Endothelial cell (in vitro differentiated cells): Measurements from ENCODE around the gene TMEM272. TPM values are rescaled to one million over a fixed set of nuclear protein-coding genes. Genes with fewer than 3 reads are reported as not detected.
A peak's percentile ranks its signal among the peaks of the same experiment; 100 is the strongest.

Experiments
- DNase-seq: peaks from one replicate; pipeline ENCODE4 v3.0.0; 2021; ENCODE audit warnings: low spot score
- H3K27ac Mint-ChIP-seq: one replicate; pipeline ENCODE4 v1.8.0; 2021; ENCODE audit warnings: mixed read lengths, inconsistent platforms; ENCODE audit not compliant: unreplicated experiment
- H3K27me3 Mint-ChIP-seq: one replicate; pipeline ENCODE4 v1.8.0; 2021; ENCODE audit warnings: mild to moderate bottlenecking, moderate library complexity, mixed read lengths, inconsistent platforms; ENCODE audit not compliant: unreplicated experiment
- H3K36me3 Mint-ChIP-seq: one replicate; pipeline ENCODE4 v1.8.0; 2021; ENCODE audit warnings: mild to moderate bottlenecking, low read depth, mixed read lengths, inconsistent platforms; ENCODE audit not compliant: unreplicated experiment
- H3K4me1 Mint-ChIP-seq: one replicate; pipeline ENCODE4 v1.8.0; 2021; ENCODE audit warnings: mild to moderate bottlenecking, mixed read lengths, inconsistent platforms; ENCODE audit not compliant: unreplicated experiment
- H3K4me3 Mint-ChIP-seq: one replicate; pipeline ENCODE4 v1.8.0; 2021; ENCODE audit warnings: mild to moderate bottlenecking, mixed read lengths, inconsistent platforms; ENCODE audit not compliant: unreplicated experiment
- H3K9me3 Mint-ChIP-seq: one replicate; pipeline ENCODE4 v1.8.0; 2021; ENCODE audit warnings: mixed read lengths, inconsistent platforms; ENCODE audit not compliant: unreplicated experiment
- total RNA-seq: library from RNA; stranded (reverse); fragmentation: NEBNext Ultra II Directional; extraction: Animal tissue kit (Norgen Biotek cat#: 25700); gene quantifications from one replicate; pipeline ENCODE4 v1.2.1, GENCODE V29; 2021; ENCODE audit not compliant: unreplicated experiment
- TF ChIP-seq, protein P1 (sequence below): fragments of 200-600 bp; sonication (generic); IDR thresholded peaks from one replicate; pipeline ENCODE4 v1.5.0; 2021; ENCODE audit warnings: antibody characterized with exemption; ENCODE audit not compliant: unreplicated experiment

The TMEM272 gene
- total RNA-seq, 1 donor from 2014 or later = 0.15 TPM

DNA sequence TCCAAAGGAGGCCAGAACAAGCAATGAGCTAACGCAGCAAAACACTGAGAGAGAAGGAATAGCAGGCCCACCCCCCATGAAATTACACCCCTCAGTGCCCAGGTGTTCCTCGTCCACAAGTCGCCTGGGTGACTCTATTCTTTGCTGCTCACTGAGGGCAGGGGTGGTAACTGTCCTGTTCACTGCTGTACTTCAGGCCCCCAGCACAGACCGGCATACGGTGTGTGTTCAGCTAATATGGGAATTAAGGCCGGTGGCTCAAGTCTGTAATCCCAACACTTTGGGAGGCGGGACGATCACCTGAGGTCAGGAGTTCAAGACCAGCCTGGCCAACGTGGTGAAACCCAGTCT is 72.9 kb downstream of the TMEM272 start:
- peaks cover 13% of the 10 kb centered on the region for H3K27me3 Mint-ChIP-seq
- no peak overlapping the region for H3K4me3 Mint-ChIP-seq
- peaks cover 2% of the 10 kb centered on the region for H3K4me1 Mint-ChIP-seq
- H3K27ac Mint-ChIP-seq = no peak overlapping the region
- H3K36me3 Mint-ChIP-seq = no peaks in the 10 kb centered on the region
- DNase-seq = no peak
- TF ChIP-seq, protein P1, sequence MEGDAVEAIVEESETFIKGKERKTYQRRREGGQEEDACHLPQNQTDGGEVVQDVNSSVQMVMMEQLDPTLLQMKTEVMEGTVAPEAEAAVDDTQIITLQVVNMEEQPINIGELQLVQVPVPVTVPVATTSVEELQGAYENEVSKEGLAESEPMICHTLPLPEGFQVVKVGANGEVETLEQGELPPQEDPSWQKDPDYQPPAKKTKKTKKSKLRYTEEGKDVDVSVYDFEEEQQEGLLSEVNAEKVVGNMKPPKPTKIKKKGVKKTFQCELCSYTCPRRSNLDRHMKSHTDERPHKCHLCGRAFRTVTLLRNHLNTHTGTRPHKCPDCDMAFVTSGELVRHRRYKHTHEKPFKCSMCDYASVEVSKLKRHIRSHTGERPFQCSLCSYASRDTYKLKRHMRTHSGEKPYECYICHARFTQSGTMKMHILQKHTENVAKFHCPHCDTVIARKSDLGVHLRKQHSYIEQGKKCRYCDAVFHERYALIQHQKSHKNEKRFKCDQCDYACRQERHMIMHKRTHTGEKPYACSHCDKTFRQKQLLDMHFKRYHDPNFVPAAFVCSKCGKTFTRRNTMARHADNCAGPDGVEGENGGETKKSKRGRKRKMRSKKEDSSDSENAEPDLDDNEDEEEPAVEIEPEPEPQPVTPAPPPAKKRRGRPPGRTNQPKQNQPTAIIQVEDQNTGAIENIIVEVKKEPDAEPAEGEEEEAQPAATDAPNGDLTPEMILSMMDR = no peak
- no peaks in the 10 kb centered on the region for H3K9me3 Mint-ChIP-seq

DNA sequence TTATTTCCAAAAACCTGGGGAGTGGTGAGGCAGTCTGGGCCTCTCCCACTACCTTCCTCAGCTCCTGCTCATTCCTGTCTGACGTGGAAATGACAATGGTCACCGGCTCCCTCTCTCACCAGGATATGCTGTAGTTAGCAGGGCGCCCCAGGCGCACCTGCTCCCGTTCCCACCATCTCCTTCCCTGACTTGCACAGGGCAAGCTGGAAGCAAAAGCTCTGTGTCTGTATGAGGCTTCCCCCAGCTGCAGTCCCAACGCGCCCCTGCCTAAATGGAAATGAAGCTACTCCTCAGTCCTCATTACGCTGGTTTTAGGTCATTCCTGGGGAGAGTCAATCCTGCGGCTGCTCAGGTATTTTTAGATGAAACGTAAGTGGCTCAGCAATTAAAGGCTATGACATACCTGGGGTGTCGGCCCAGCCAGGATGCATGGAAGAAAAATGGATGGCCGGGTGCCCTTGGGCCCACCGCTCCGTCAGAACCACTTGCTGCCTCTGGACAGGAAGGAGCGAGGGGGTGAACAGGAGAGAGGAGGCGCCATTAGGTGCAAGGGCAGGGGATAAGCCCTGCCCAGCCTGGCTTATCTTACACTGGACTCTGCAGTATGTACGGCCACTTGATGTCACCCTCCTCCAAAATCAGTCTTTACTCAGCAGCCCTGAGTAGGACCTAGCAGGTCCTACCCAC is 73.4 kb downstream of the TMEM272 start:
- no peak for DNase-seq
- H3K4me3 Mint-ChIP-seq = no peak overlapping the region
- H3K27ac Mint-ChIP-seq = no peak overlapping the region
- peaks cover 2% of the 10 kb centered on the region for H3K4me1 Mint-ChIP-seq
- H3K9me3 Mint-ChIP-seq = no peaks in the 10 kb centered on the region
- H3K36me3 Mint-ChIP-seq = peaks cover 2% of the 10 kb centered on the region
- peaks cover 18% of the 10 kb centered on the region for H3K27me3 Mint-ChIP-seq
- TF ChIP-seq, protein P1 = no peak

DNA sequence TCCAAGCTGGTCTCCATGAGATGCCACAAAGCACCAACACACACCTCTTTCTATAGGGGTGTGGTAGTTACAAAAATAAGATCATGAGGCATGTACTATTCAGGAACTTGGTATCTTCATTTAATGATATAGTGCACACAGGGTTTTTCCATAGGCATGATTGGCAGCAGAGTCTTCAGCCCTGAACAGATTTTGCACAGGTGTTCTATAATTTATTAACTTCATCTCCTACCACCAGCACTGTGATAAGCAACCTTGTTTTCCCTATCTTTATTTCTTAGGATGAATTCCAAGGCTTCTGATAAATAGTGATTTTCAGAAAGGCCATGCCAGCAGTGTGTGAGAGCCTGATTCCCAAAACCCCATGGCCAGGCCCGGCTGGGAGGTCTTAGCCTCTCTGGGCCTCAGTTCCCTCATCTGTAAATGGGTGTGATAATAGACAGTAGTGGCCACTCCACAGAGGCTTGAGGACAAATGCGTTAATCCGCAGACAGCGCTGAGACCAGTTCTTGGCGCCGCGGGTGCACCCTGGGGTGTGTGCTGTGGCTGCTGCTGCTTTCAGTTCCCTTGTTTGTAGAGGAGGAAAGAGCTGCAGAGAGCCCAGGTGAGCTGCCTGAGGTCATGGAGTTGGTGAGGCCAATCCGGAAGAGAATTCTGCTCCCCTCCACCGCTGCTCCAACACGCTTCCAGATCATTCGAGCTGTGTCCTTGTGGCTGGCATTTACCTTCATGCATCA is 74.1 kb downstream of the TMEM272 start:
- H3K9me3 Mint-ChIP-seq = no peaks in the 10 kb centered on the region
- peaks cover 2% of the 10 kb centered on the region for H3K4me1 Mint-ChIP-seq
- no peak for DNase-seq
- TF ChIP-seq, protein P1 = no peak
- H3K27ac Mint-ChIP-seq = no peak overlapping the region
- peaks cover 6% of the 10 kb centered on the region for H3K36me3 Mint-ChIP-seq
- H3K4me3 Mint-ChIP-seq = no peak overlapping the region
- peaks cover 19% of the 10 kb centered on the region for H3K27me3 Mint-ChIP-seq

DNA sequence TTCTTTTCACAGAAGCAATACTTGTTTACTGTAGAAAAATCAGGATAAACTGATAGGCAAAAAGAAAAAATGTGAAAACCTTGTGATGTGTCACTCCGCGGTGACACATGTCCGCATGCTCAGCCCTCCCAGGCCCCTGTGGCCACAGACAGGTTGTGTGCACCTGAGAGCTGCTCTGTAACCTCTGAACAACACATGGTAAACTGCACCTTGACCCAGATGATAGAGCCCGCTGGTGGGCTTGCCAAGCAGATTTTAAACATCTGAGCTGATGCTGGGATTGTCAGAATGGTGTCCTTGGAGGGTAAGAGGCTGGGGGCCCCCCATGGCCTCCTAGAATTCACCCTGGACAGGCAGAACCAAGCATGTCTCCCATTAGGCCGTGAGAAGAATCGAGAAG is 74.8 kb downstream of the TMEM272 start:
- no peaks in the 10 kb centered on the region for H3K9me3 Mint-ChIP-seq
- peaks cover 6% of the 10 kb centered on the region for H3K36me3 Mint-ChIP-seq
- DNase-seq = no peak
- peak overlapping the region; percentile 57 for H3K27ac Mint-ChIP-seq
- H3K4me1 Mint-ChIP-seq = peaks cover 2% of the 10 kb centered on the region
- H3K27me3 Mint-ChIP-seq = peaks cover 19% of the 10 kb centered on the region
- TF ChIP-seq, protein P1 = no peak
- H3K4me3 Mint-ChIP-seq = no peak overlapping the region

DNA sequence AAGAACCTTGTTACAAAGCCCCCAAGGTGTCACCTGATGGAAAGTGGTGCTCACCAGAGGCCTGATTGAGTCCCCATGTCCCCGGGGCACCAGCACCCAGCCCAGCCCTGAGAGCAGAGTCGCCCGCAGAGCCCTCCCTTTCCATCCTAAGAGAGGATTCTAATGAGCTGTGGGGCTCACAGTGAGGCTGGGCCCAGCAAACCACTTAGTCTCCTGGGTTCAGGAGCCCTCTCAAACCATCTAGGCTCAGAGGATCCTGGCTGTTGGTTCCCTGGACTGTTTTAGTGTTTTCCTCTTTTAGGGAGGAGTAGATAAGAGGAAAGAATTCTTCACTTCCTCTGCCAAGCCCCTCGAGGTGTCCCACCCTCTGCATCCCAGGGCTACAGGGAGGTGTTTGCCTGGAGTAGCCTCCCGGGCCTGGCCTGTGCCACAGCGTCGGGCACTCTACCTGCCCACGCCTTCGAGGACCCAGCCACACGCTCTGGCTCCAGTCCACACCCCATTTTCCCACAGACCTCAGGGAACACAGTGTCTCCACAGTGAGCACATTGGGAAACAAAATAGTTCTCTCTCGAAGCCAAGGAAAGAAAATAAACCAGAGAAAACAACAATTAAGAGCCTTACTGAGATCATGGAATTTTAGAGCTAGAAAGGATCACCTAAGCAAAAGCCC is 75.4 kb downstream of the TMEM272 start:
- Mint-ChIP-seq H3K36me3 (peaks cover 6% of the 10 kb centered on the region), H3K27ac (no peak overlapping the region), H3K4me1 (peaks cover 6% of the 10 kb centered on the region), H3K9me3 (no peaks in the 10 kb centered on the region), H3K4me3 (no peak overlapping the region), H3K27me3 (peaks cover 19% of the 10 kb centered on the region)
- no peak for DNase-seq
- TF ChIP-seq, protein P1 = no peak
